DOHH2 (cell line): ENCODE data around the gene ATP5F1E.
"Not testable (repeated sequence)": the region's sequence is repeated elsewhere in the genome, so short reads cannot be mapped to it uniquely, and the experiment has no call there.

Source experiments
- H3F3A ChIP-seq: fragments of 200-600 bp; sonication (generic), shearing (Covaris generic); 2 replicates; pipeline ENCODE4 v1.6.0; 2016; ENCODE audit warnings: antibody characterized with exemption, mild to moderate bottlenecking; ENCODE audit not compliant: control insufficient read depth, insufficient read depth
- H3K27ac ChIP-seq: fragments of 200-600 bp; sonication (generic); 2 replicates; pipeline ENCODE4 v1.5.1; 2014; ENCODE audit warnings: low read depth, mild to moderate bottlenecking, low read length, moderate library complexity
- H3K27me3 ChIP-seq: fragments of 200-600 bp; sonication (generic); 2 replicates; pipeline ENCODE4 v1.6.1; 2014; ENCODE audit warnings: mild to moderate bottlenecking, low read length, mixed read lengths; ENCODE audit not compliant: control insufficient read depth
- H3K36me3 ChIP-seq: fragments of 200-600 bp; sonication (generic); 2 replicates; pipeline ENCODE4 v1.6.1; 2014; ENCODE audit warnings: mild to moderate bottlenecking, low read length, moderate library complexity, mixed read lengths; ENCODE audit not compliant: control insufficient read depth
- H3K4me1 ChIP-seq: fragments of 200-600 bp; sonication (generic); 2 replicates; pipeline ENCODE4 v1.6.1; 2014; ENCODE audit warnings: mild to moderate bottlenecking, low read length, mixed read lengths; ENCODE audit not compliant: control insufficient read depth
- H3K4me2 ChIP-seq: fragments of 200-600 bp; sonication (generic); 2 replicates; pipeline ENCODE4 v1.6.0; 2014; ENCODE audit warnings: mild to moderate bottlenecking, low read length, moderate library complexity
- H3K4me3 ChIP-seq: fragments of 200-600 bp; sonication (generic); 2 replicates; pipeline ENCODE4 v1.5.1; 2014; ENCODE audit warnings: mild to moderate bottlenecking, low read length, mixed read lengths
- H3K79me2 ChIP-seq: fragments of 200-600 bp; sonication (generic); 2 replicates; pipeline ENCODE4 v1.6.1; 2014; ENCODE audit warnings: mild to moderate bottlenecking, low read length, mixed read lengths; ENCODE audit not compliant: control insufficient read depth
- H3K9me2 ChIP-seq: fragments of 200-600 bp; sonication (generic); replicated peaks from 2 replicates; pipeline ENCODE4 v1.6.1; 2014; ENCODE audit warnings: mild to moderate bottlenecking, low read length, mixed read lengths; ENCODE audit not compliant: control insufficient read depth
- H3K9me3 ChIP-seq: fragments of 200-600 bp; sonication (generic); 2 replicates; pipeline ENCODE4 v1.6.1; 2014; ENCODE audit warnings: antibody characterized with exemption, low read length, mixed read lengths; ENCODE audit not compliant: control insufficient read depth, insufficient read depth
- H4K20me1 ChIP-seq: fragments of 200-600 bp; sonication (generic); 2 replicates; pipeline ENCODE4 v1.6.0; 2014; ENCODE audit warnings: low read depth, mild to moderate bottlenecking, antibody characterized with exemption, low read length, moderate library complexity; ENCODE audit not compliant: control insufficient read depth, insufficient read depth
- CTCF ChIP-seq: fragments of 200-600 bp; sonication (generic); IDR thresholded peaks from one replicate; pipeline ENCODE4 v1.5.1; 2014; ENCODE audit warnings: antibody characterized with exemption, mild to moderate bottlenecking, low read depth, low read length; ENCODE audit not compliant: poor library complexity, severe bottlenecking
- EZH2phosphoT487 ChIP-seq: fragments of 200-600 bp; sonication (generic); IDR thresholded peaks from 2 replicates; pipeline ENCODE4 v1.6.1; 2017; ENCODE audit warnings: borderline replicate concordance, mild to moderate bottlenecking, antibody characterized with exemption, low read length, moderate library complexity, mixed read lengths

ATP5F1E gene

DNA sequence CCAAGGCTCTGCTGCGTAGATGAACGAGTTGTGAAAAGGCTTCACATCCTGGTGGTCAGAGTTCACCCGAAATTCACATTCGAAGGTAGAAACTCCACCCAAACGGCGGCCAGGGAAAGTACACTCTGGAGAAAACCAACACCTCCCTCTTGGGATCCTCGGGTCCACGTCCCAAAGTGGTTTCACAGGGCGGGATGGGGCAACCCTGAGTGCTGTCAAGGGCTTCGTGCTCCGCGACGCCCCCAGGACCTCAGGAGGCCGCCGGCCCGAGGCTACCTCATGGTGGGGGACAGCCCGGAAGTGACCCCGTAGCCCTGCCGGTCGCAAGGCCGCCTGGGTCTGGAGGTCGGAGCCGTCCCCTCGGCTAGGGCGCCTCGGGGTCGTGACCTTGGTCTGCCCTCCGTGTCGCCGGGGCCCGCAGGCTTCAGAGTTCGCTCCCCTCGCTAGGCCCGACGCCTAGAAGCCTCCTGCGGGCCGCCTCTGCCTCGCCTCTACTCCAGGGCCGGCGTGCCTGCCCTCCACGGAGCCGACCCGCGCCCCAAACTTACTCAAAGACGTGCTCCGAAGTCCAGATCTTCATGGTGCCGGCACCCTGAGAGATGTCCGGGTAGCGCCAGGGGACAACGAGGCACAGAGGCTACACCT, 10.1 kb upstream of the ATP5F1E start, which contains the start of gene PRELID3B:
Gene PRELID3B (minus strand): TSS at position 636 of the 645 bp plus-strand sequence. CDS start 56 bp downstream, at position 580.
- Histone ChIP-seq H3K4me3 (peak within 1 kb of the TSS; percentile 99), H3F3A (peaks cover 14% of the 10 kb centered on the region), H4K20me1 (peaks cover 11% of the 10 kb centered on the region), H3K27ac (peak within 1 kb of the TSS; percentile 77), H3K9me3 (no peaks in the 10 kb centered on the region), H3K4me1 (peaks cover 50% of the 10 kb centered on the region), H3K27me3 (no peaks in the 10 kb centered on the region), H3K9me2 (no peaks in the 10 kb centered on the region), H3K36me3 (peaks cover 51% of the 10 kb centered on the region), H3K79me2 (peaks cover 60% of the 10 kb centered on the region), H3K4me2 (peak within 1 kb of the TSS; percentile 100)
- no peak for TF ChIP-seq EZH2phosphoT487
- TF ChIP-seq CTCF, result no peak

- H3K4me2 ChIP-seq, result peak overlapping the region; percentile 92
- H3K9me3 ChIP-seq, H3K27me3 ChIP-seq, H3K27ac ChIP-seq, H3K9me2 ChIP-seq: not testable (repeated sequence)
- peak overlapping the region; percentile 99 for H3K4me3 ChIP-seq
- H4K20me1 ChIP-seq, result peaks cover 11% of the 10 kb centered on the region
- H3K79me2 ChIP-seq, result peaks cover 68% of the 10 kb centered on the region
- peaks cover 18% of the 10 kb centered on the region for H3F3A ChIP-seq
- peaks cover 59% of the 10 kb centered on the region for H3K36me3 ChIP-seq
- H3K4me1 ChIP-seq, result peaks cover 50% of the 10 kb centered on the region
These were observed 9.4 kb upstream of the ATP5F1E start for GRCh38 chr20:59041487-59041886.

DNA sequence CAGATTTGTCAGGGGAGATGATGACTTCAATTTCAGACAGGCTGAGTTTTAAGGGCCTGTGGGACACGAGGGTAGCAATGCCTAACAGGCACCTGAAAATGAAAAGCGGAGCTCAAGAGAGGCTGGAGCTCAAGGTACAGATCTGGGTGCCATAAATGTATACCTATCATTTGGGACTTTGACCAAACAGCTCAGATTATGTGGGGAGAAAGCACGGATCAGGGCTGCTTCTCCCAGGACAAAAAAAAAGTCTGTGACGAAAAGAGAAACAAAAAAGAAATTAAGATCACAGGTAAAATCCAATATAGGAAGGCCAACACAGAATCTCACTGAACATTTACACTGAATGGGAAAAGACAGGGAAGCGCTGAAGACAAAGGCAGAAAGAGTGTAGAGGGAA, 8.5 kb upstream of the ATP5F1E start:
- H3K9me2 ChIP-seq, result no peaks in the 10 kb centered on the region
- H3K4me3 ChIP-seq, result peak overlapping the region; percentile 99
- no peaks in the 10 kb centered on the region for H3K27me3 ChIP-seq
- TF ChIP-seq EZH2phosphoT487 (no peak), CTCF (no peak)
- H3K4me1 ChIP-seq, result peaks cover 50% of the 10 kb centered on the region
- no peaks in the 10 kb centered on the region for H3K9me3 ChIP-seq
- peaks cover 11% of the 10 kb centered on the region for H4K20me1 ChIP-seq
- peaks cover 71% of the 10 kb centered on the region for H3K79me2 ChIP-seq
- no peak overlapping the region for H3K27ac ChIP-seq
- peaks cover 23% of the 10 kb centered on the region for H3F3A ChIP-seq
- peaks cover 67% of the 10 kb centered on the region for H3K36me3 ChIP-seq
- peak overlapping the region; percentile 92 for H3K4me2 ChIP-seq

DNA sequence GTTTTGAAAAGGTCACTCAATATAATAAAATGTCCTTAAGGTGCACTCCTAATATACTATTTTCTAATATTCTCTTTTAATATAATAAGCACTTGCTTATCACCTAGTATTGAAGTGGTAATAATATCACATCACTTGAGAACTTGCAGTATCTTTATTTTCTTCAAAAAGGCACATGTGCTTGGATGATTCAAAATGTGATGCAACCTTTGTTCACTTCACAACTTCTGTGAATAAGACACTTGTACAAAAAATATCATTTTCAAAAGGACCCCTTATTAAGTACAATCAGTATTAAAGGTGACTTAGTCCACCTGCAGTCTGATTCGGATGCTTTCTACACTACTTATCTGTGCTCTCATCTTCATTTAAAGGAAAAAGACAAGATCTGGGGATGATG, 7.1 kb upstream of the ATP5F1E start:
- Histone ChIP-seq H3K9me3 (no peaks in the 10 kb centered on the region), H3K36me3 (peaks cover 80% of the 10 kb centered on the region), H3K27me3 (no peaks in the 10 kb centered on the region), H3K4me1 (peaks cover 43% of the 10 kb centered on the region), H3K79me2 (peaks cover 71% of the 10 kb centered on the region), H3K4me2 (peak overlapping the region; percentile 34; the same call in 1 of the 2 replicates), H4K20me1 (peaks cover 11% of the 10 kb centered on the region), H3K4me3 (no peak overlapping the region), H3F3A (peaks cover 32% of the 10 kb centered on the region), H3K9me2 (no peaks in the 10 kb centered on the region), H3K27ac (no peak overlapping the region)
- TF ChIP-seq CTCF (no peak), EZH2phosphoT487 (no peak)
